22Rv1 (cell line): ENCODE data around the gene JUN.

ENCODE experiments used
- CTCF ChIP-seq: fragments of 450-650 bp; IDR thresholded peaks from 2 replicates; pipeline ENCODE4 v1.5.1; 2017; ENCODE audit warnings: mild to moderate bottlenecking
- ZFX ChIP-seq: fragments of 450-650 bp; IDR thresholded peaks from 2 replicates; pipeline ENCODE4 v1.6.1; 2017; ENCODE audit warnings: antibody characterized with exemption, borderline replicate concordance

GRCh38 chr1:58794585-58794984 is 10.7 kb upstream of the JUN start:
- TF ChIP-seq CTCF, result no peak
- no peak for TF ChIP-seq ZFX
